NCI-H226 (cell line): ENCODE results near the gene OSTN.
"Not testable (repeated sequence)": the region's sequence is repeated elsewhere in the genome, so short reads cannot be mapped to it uniquely, and the experiment has no call there.

Experiments used
- DNase-seq: peaks from one replicate; pipeline ENCODE4 v3.0.0-alpha.2; 2015

The OSTN gene

DNA sequence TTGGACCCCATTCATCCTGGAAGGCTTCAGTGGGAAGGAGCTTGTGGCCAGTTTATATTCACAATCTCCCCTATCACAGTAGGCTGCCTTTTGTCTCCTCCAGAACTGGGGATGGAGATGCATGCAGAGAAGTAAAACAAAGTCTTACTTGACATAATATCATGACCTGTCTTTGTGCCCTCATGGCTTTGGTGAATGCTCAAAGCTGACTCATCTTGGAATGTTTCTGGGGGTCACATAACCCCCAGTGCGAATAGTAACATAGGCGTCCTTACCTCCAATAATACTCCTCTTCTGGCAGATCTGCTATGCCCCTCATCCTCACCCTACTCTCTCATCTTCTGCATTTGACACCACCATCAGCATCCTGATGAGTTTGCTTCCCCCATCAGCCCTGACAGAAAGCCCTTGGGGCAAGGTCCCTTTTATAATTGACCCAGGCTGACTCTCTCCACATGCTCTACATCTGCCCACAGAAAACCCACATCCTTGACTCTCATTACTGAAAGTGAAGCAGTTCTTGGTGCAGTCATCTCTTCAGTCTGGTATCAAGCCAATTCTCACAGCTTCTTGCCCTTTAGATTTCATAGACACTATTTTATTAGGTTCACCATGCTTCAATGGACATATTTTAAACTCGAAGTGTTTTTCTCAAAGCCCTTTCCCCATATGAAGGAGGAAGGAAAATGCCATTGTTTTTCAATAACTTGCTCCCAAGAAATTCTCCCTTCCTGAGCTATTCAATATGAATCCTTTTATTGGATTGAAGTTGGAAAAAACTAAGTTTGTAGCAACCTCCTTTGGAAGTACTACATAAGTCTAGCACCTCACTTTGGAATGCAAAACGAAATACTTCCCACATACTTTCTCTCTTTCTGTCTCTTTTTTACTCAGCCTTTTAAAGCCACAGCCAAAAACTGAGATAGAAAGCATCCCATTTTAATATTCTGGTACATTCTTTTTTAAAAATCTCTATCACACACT is 36.6 kb downstream of the OSTN start:
- peak; percentile 17 for DNase-seq

DNA sequence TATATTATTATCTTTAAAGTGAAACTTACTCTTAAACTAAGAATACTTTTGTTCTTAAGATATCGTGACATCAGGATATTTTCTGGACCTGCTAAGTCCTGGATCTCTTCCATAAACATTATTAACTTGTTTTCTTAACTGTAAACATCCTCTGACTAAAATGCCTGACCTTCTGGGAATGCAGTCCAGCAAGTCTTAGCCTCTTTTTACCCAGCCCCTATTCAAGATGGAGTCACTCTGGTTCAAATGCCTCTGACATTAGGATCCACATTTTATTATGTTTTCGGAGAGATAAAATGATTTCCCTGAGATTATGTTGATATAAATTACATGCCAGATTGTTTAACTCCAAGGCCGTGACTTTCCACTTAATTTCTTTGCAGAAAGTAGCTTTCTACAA is 37.6 kb downstream of the OSTN start:
- DNase-seq: no peak

DNA sequence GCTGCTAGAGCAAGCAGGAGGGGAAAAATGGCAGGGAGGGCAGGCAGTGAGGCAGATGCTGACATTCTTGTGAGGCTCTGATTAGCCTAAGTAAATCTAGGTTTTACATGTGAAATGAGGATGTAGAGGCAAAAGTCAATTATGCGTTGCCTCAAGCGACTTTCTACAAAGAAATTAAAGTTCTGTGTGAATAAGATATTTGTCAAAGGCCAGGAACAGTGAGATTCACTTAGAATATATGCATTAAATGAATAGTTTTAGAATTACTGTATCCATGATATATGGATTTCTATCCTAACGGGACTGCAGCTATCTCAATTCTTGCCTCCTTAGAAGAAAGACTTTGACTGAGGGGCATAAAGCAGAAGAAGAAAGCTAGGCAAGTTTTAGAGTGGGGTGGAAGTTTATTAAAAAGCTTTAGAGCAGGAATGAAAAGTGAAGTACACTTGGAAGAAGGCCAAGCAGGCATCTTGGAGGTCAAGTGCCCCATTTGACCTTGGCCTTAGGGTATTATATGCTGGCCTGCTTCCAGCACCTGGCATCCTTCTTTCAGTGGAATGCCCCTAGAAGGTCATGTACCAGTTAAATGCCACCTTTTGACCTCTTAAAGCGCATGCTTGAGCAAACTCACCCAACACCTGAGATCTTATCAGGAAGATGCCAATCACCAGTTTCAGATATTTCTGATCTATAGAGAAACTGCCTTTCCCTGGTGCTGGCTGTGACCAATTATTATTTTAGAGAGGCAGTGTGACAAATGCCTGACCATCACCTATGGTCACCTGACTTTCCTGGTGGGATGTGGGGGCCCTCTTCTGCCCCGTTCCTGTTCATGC is 38.2 kb downstream of the OSTN start:
- DNase-seq: no peak

DNA sequence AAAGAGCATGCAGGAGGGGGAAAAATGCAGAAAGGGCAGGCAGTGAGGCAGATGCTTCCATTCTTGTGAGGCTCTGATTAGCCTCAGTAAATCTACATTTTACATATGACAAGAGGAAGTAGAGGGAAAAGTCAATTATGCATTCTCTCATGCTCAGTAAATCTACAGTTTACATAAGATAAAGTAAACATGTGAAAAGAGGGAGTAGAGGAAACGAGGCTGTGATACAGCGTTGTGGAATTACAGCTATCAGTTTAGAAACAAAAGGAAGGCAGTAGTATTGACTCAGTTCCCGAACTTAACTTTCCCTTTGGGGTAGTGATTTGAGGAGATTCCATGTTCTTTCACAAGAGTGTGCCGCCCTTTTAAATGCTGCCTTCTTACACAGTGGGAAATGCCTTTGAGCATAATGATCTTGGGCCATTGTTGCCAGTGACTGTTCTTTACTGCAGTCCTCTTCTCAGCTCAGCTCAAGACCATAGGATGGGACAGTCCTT is 39.3 kb downstream of the OSTN start:
- DNase-seq: peak; percentile 84

DNA sequence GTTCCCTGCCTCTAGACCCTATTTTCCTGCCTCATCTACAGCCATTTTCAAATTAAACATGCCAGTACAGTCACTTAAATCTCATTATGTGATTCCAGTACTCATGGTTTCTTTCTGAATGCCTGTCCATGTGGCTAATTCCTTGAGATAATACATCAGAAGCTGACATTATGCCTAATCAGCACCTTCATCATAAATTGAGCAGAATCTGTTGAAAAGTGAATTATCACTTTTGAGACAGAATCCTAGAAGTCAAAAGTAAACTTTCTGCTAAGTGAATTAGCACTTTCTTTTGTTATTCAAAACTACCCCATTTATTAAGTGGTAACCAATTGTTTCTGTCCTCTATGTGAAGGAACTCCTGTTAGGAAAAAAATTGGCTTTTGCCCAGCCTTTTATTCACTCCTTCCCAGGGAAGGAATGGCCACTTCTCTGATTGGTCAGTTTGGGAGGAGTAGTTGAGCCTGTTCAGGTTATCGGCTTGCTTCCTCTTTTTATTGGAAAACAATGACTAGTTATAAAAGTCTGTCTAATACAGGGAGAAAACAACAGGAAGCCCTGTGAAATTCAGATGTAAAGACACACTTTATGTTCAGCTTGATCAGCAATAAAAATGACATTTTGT is 40.5 kb downstream of the OSTN start:
- peak; percentile 27 for DNase-seq

DNA sequence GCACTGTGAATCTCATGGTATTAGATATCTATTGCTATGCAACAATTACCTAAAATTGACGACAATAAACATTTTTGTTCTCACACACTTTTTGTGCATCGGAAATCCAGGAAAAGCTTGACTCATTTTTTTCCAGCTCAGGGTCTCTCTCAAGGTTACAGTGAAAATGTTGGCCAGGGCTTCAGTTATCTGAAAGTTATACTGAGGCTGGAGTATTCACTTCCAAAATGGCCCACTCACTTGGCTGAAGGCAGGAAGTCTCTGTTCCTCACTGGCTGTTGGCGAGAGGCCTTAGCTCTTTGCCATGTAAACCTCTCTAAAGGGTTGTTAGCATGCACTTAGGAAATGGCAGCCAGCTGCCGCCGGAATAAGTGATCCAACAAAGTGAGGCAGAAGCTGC is 41.4 kb downstream of the OSTN start:
- no peak for DNase-seq

DNA sequence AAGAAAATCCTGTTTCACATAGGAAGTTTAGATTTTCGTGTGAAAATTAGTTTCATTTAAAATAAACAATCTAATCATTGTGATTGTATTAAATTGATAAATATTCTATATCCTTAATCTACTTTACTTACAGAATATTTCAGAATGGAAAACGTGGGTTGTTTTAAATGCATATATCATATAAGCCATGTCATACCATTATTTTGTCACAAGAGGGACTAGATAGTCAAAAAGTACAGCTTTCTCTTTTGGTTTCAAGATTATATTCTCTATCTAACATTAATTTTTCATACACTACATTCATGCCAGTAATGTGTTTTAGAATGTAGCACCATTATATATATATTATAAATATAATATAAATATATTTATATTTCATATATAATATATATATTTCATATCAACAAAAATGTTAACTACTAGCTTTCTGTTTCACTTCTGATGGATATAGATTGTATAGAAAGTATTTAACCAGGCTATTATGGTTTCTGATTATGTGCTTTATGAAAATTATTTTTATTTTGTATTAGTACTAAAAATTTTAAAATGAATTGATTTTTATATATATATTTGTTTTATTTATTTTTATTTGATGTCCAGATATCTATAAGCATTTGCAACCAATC is 45.3 kb downstream of the OSTN start:
- no peak for DNase-seq

DNA sequence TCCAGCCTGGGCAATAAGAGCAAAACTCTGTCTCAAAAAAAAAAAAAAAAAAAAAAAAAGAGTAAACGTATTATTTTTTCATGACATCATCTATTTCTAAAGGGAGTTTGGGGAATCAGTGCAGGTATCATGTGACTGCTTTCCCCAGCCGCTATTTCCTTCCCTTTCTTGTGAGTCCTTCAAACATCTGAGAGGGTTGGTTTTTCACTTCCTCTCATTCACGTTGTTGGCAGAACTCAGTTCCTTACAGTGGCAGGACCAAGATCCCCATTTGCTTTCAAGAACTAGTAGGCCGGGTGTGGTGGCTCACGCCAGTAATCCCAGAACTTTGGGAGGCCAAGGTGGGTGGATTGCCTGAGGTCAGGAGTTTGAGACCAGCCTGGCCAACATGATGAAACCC is 47.0 kb downstream of the OSTN start:
- DNase-seq: not testable (repeated sequence)

DNA sequence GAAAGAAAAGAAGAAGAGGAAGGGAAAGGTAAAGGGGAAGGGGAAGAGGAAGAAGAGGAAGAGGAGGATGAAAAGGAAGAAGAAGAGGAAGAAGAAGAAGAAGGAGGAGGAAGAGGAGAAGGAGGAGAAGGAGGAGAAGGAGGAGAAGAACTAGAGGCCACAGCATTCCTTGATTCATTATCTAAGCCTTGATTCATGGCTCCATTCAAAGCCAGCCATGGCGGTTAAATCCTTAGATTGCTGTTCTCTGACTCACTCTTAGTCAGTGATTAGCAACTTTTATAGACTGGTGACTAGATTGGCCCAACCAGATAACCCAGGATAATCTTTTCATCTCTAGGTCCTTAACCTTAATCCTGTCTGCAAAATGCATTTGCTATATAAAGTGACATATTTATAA is 47.6 kb downstream of the OSTN start:
- DNase-seq: peak; percentile 85

DNA sequence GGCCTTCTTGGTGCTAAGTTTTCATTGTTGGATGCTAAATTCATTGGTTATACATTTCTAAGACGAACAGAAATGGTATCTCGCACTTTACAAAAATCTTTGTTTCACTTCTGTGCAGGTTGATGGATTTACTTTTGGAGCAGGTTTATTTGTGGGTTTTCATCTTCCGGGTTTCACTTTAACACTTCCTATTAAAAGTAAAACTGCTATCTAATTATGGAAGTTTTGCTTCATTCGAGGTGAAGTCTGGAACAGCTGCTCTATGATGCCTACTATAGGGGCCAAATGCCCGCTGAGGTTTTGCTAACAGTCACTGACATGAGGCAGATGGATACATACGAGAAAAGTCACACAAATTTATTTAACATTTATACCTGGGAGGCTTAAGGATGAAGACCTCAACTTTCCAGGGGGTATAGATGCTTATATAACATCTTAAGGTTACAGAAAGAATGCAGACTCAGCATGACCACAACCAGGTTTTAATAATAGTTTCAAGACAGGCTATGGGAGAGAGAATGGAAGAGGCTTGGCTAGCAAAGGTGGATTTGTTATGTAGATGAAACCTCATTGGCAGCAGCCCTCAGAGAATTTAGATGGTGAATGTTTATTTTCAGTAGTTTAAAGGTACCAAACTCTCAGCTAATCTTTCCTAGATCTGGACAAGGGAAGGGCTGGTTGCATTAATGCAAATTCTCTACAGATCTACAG is 54.2 kb downstream of the OSTN start:
- DNase-seq: no peak

DNA sequence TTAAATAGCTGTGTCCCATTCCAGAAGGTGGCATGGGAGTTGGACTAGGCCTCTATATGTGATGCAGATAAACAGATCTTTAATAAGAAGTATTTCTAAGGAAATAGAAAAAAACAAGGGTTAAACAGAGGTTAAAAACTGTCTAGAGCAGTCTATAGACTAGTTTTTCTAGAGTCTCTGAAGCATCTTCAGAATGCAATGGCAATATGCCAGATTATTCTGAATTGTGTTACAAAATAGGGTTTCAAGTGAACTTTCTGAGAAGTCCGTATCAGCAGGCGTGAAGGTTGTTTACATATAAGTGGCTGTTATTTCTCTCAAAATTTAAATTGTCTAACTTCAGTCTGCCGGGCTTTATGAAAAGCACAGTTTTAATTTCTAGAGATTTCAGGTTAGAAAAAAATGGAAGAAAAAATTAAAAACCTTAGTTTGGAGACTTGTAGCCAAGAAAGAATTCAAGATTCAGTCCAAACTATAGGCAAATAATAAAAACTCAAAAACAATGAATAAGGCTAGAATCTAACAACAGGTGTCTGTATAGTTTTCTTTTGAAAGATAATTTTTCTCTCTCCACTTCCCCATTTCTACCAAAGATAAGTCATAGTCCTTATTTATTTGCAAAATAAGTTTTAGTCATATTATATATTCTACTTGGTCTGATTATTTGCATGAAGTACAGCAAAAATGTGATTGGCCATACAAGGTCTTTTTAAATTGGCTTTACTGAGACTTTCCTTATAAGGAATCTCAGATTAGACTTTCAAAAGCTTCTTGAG is 55.2 kb downstream of the OSTN start:
- DNase-seq: no peak

DNA sequence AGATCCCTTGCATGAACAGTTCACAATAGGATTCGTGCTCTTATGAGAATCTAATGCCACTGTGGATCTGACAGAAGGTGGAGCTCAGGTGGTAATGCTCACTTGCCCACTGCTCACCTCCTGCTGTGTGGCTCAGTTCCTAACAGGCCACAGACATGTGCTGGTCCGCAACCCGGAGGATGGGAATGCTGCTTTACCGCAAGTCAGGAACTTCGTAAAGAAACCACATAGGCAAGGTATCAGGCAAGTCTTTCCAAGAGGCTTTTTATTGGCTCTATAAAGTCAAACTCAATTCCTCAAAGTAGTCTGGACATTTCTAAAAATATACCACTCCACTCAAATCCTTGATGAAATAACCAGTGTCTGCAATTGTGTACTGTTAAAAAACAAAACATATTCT is 56.1 kb downstream of the OSTN start:
- no peak for DNase-seq

DNA sequence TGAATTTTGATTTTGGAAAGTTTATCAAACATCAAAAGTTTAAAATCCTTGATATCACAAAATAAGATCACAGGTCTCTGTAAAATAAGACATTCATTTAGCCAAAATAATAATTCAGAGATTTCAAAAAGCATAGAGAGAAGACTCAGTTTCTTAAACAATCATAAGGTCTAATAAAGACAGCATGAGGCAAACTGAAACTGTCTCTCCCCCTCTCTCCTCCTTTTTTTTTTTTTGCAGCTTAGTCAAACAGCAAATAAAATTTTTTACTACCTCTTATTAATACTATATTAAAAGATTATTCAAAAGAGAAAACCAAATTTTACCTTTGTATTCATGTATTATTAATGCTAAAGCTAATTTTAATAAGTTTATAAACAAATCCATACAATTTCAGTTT is 57.4 kb downstream of the OSTN start:
- no peak for DNase-seq

DNA sequence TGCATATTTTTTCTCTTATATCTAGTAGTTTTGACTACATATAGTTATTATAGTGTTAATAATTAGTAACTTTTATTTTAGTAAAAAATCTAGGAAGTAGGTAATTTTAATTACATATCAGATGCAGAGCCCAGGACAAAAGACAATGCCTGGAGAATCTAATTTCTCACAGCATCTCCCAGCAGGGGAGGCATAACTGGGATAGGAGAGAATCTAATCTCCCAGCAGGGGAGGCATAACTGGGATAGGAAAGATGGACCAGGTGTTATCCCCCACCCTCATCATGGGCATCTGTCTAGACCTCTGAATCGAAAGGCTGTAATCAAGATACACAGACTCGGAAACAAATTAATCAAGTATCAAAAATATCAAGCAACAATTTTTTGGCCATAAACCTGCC is 58.2 kb downstream of the OSTN start:
- no peak for DNase-seq

DNA sequence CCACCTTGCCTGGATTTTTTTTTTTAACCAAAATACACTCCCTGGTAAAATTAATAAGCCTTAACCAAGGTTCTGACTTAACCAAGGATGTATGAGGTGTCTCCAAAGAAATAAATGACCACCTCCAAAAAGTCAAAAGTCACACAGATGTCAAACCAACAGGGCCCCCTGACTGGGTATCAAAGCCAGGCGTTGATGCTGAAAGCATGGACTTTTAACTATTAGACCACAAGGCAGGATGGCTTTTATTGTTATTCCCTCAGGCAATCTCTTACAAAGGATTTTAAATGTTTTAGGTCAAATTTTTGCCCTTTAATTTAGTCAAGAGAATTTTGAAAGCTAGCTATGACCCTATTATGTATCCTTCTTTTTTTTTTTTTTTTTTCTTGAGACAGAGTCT is 60.4 kb downstream of the OSTN start:
- no peak for DNase-seq

DNA sequence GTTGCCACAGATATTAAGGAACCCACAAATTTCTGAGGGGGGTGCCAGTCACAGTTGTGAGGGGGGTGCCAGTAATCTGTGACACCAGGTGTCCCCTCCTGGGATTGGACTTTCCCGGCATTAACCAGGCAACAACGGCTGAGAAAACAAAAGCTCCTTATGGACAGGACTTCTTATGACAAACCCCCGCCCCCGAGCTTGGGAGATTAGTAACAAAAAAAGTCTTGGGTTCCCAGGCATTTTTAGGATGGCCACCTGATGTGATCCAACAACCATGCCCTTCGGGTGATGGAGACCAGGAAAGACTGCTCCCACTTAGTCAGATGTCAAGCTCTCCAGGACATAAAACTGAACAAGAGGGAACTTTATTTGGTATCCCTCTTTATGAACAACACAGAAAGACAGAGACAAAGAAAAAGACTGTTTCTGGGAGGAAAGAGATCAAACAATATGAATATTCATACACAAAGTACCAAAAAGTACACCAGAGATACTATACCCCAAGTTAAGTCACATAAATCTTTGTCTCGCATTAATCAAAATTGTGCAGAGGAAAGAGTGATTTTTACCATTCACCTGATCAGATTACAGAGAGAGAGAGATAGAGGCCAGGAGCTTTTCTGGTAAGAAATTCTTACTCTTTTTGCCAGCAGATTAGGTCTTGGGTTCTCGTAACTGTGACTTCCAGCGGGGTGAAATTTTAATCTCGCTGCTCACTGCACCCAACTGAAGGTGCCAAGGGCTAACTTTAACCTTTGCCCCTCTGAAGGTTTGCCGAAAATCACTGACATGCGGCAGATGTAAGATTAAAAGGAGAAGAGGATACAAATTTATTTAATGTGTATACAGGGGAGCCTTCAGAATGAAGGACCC is 61.6 kb downstream of the OSTN start:
- DNase-seq: no peak

DNA sequence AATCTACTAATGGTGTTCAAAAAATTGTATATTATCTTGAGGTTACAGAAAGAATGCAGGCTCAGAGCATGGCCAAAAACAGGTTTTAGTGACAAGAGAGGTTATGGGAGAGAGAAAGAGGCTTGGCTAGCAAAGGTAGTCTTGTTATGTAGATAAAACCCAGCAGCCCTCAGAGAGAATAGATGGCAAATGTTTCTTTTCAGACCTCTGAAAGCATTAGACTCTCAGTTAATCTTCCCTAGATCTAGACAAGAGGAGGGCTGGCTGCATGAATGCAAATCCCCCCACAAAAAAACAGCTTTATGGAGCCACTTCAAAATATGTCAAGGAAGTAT is 62.2 kb downstream of the OSTN start:
- no peak for DNase-seq

DNA sequence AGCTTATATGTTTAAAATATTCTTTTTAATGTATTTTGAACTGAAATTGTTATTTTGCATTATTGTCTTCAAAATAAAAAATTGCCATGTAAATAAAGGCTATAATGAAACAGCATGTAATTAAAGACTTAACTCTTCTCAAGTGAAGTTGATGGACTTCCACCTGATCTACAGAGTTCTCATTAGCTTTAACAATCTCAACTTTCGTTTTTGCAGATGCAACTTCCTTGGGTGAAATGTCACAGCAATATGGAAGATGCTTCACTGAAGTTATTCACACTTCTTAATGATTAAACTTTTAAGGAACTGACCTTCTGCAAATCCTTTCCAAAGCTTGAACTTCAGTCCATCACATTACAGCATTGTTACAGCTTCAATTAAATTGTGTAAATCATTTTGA is 63.6 kb downstream of the OSTN start:
- no peak for DNase-seq

DNA sequence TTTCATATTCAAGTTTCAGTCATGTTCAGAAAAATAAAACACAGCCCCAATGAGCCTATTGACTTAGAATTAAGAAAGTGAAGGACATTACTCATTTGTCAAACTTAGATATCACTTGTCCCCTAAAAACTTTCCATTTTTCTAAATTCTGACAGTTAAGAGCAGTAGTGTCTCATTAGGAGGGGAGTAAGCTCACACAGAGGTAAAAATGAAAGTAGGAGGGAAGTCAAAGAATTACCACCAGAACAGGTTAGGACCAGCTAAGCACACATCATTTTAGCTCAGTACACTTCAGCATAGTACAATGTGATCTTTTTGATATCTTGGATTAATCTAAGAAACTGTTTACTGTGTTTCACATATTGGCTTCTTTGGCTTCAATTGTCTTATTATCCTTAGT is 64.3 kb downstream of the OSTN start:
- DNase-seq: no peak

DNA sequence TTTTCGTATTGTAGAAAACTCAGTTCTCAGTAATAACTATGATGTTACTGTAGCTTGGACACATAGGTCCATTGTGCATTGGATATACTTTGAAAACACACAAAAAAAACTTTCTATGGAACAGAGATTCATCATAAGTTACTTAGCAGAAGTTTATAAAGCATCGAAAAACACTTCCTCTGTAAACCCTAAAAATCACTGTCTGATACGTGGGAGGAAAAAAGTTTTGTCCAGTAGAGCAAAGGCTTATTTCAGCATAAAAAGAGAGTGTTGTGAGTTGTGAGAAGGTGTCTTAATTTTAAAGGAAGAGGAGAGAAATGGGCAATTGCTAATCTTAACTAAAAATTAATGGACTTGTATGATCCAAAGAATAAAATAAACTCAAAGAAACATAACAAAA is 64.8 kb downstream of the OSTN start:
- DNase-seq: no peak

DNA sequence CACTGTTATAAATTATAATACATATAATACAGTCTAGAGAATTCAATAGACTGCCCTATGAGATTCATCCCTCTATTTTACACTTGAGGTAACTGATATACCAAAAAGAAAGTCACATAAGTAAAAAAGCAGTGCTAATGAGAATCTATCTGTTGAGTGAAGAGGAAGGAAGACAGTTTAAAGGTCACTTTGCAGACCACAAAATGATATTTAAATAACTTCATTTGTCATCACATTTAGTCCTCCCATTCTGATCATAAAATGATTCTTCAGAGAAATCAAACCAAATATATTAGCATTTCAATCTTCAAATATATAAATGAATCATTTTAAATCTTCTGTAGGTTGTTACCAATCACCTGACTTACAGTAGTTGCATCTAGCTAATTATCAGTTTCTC is 69.7 kb downstream of the OSTN start:
- no peak for DNase-seq
